HT-29 (cell line): ENCODE data around the gene TASL. TPM values are rescaled to one million over a fixed set of nuclear protein-coding genes. Genes with fewer than 3 reads are reported as not detected.
A peak's percentile ranks its signal among the peaks of the same experiment; 100 is the strongest.
"Not testable (repeated sequence)": the region's sequence is repeated elsewhere in the genome, so short reads cannot be mapped to it uniquely, and the experiment has no call there.

ENCODE experiments used
- DNase-seq: peaks from one replicate; pipeline ENCODE4 v3.0.0-alpha.2; 2015; ENCODE audit warnings: low spot score
- total RNA-seq: library from RNA; depleted of rRNA; stranded (reverse); fragments of >200 nt; shearing (Covaris generic); gene quantifications from 2 replicates; pipeline ENCODE4 v1.2.3, GENCODE V29; 2014; rRNA removed

Gene TASL, protein sequence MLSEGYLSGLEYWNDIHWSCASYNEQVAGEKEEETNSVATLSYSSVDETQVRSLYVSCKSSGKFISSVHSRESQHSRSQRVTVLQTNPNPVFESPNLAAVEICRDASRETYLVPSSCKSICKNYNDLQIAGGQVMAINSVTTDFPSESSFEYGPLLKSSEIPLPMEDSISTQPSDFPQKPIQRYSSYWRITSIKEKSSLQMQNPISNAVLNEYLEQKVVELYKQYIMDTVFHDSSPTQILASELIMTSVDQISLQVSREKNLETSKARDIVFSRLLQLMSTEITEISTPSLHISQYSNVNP
- not detected in 2 replicates for total RNA-seq

DNA sequence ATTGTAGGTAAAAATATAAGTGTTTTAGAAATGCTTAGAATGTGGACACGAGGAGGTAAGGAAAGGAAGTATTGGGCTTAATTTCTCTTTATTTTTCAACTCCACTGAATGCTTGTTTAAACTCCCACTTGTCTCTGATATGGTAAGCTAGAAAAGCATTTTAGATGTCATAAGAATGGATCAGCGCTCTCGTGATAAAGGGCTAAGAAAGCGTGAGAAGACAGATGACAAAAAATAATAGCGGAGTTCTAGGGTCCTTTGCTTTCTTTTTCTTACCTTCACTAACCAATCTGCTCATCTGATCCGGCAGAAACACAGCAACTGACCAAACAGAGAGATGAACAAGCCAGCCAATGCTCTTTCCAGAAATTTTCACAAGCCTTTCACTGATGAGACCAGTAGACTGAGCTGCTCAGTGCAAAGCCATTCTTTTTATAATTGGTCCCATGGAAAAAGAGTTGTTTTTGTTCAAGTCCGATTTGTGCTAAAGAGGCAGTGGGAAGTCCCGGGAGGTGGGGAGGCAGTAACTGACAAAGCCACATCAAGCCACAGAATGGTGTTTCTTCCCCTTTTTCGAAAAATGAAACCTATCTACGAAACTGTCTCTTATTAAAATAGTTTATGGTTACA is at the start of gene TASL:
TASL (minus strand) TSS at position 405 of the 630 bp plus-strand sequence. CDS start 17,411 bp downstream, outside the sequence.
- no peak for DNase-seq

DNA sequence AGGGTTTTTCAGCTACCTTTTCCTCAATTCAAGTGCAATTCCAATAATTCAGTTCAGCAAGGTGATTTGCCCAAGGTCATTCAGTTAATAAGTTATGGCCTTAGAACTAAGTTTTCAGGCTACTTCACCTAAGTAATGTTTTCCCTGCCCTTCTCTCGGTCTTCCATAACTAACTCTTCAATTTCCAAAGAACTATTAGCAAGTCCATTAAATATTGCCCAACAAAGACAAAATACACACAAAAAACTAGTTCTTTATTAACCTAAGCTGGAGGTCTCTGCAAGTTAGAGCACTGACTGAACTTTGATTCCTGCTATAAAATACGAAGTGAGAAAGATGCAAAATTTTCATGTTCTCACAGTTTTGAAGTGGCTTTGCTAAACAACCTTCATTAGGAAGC is 48.8 kb upstream of the TASL start:
- no peak for DNase-seq

DNA sequence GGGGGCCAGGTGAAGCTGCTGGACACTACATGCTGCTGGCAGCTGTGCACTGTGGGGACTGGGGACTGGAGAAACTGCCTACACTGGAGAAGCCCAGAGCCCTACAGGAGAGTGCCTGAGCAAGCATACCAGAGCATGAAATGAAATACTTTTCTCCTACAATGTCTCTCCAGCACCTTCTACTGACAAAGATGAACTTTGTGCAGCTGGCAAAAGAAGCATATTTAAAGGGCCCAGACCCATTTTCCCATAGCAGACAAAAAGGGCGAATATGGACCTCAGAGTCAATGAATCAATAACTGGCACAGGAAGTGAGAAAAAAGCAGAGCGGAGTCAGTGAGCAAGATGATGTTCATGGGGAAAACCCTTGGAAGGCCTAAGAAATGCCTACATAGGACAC is 44.8 kb upstream of the TASL start:
- DNase-seq, result no peak

DNA sequence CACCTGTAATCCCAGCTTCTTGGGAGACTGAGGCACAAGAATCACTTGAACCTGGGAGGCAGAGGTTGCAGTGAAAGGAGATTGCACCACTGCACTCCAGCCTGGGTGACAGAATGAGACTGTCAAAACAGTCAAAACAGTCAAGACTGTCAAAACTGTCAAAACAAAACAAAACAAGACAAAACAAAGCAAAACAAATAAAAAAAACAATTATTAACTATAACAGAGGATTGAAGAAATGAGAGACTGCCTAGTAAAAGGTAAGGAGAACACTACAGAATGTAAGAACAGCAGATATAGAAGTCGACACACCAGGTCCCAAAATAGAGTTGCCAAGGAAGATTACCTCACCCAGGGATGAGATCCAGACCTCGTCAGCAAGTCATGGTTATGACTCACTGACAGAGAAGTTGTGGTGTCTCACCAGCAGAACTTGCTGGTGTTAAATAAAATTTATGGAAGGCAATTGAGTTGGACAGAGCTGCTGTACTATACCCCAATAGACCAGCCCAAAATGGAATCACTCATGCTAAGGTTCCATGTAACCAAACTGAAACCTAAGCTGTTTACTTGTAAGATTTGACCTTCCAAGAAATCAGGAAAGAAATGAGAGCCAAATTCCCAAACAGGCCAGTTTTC is 43.5 kb upstream of the TASL start:
- no peak for DNase-seq

DNA sequence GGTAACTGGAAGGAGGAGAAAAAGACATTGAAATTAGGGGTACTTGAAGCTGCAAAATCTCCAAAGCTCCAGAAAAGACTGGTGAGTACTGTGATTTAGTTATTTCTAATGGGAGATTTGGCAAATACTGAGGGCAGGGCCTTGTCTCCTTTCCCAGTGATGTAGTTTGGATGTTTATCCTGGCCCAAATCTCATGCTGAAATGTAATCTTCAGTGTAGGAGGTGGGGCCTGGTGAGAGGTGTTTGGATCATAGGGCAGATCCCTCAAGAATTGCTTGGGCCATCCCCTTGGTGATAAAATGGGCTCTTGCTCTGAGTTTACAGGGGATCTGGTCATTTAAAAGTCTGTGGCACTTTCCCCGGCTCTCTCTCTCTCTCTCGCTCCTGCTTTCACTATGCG is 42.6 kb upstream of the TASL start:
- no peak for DNase-seq

DNA sequence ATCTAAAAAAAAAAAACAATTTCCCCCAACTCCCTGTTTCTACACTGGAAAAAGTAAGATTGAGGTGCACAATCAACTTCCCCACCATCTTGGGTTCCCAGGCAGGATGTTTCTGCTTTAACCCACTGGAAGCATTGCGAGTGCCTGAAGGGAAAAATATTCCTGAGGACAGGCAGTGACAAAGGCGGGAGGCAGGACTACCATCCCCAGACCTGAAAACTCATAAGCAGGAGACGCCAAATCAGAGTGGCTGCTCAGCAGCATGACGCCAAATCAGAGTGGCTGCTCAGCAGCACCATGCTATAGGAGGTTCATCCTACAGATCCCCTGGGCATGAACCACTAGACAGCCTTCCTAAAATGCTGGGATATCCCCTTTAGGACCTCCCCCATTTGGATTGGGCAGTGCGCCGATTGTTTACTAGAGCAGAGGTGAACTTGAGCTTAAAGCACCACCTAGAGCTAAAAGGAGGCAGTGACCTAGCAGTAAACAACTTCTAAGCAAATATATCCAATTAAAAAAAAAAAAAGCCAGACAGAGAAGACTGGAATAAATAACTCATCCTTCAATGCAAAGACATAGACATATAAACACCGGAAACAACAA is 40.7 kb upstream of the TASL start:
- no peak for DNase-seq

DNA sequence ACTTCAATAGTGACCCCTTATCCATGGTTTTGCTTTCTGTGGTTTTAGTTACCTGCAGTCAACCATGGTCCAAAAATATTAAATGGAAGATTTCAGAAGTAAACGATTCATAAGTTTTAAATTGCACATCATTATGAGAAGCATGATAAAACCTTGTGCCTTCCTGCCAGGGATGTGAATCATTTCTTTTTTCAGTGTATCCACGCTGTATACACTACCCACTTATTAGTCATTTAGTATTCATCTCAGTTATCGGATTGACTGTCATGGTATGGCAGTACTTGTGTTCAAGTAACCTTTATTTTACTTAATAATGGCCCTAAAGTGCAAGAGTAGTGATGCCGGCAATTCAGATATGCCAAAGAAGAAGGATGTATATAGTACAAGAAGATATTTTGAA is 37.7 kb upstream of the TASL start:
- no peak for DNase-seq

DNA sequence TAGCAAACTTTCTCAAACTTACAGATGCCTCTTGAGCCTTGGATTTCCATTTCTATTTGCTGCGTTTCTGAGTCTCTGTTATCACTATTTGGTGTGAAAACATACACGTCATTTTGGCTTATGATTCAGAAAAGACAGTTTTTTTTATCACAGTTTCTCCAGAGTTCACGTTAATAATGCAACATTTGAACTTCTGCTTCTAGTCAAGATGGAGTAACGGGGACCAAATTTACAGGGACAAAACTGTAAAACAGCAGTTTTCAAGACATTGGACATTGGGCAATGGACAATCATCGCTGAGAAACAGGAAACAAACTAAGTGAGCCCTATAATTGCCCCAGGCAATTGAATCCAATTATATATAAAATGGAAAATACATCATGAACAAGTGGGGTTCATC is 36.2 kb upstream of the TASL start:
- no peak for DNase-seq

DNA sequence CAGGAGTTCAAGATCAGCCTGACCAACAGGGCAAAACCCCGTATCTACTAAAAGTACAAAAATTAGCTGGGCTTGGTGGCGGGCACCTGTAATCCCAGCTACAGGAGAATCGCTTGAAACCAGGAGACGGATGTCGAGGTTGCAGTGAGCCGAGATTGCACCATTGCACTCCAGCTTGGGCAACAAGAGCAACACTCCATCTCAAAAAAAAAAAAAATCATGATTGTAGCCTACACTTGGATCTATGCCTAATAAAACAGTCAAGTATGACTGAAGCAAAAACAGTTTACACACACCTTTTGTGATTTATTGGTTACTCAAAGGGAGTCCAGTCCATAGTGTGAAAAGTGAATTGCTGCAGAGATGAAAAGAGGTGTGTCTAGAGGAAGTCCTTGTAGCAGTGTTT is 34.7 kb upstream of the TASL start:
- DNase-seq, result no peak

DNA sequence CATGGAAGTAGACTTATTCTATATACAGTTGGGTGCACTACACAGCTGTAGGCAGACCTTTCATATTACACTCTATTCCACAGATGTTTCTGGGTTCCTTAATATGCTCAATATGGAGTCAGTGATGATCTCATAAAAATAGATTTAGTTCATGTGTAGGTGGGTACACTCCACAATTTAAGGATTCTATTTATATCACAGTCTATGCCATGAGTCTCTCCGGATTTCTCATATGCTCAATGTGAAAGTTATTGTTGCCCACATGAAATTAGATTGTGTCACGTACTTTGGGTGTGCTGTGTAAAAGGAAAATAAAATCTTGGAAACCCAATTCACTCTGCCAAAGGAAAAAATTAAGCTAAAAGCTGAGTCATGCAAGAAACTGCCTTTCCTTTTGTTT is 32.5 kb upstream of the TASL start:
- no peak for DNase-seq

DNA sequence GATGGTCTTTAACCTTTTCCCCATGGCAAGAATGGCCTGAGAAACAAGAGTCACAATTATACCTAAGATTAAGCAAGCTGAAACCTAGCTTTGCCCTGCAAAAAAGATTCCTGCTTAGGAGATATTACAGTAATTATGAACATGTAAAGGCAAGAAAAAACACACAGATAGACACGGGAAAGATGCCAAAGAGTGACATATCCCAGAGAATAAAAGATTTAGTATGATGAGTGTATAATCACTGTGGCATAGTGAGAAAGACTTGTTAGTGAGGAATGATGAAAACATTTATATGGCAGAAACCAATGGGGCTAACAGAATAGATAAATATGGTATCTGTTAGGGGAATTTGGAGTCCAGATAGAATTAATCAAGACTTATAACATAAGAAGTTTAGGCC is 29.6 kb upstream of the TASL start:
- no peak for DNase-seq

DNA sequence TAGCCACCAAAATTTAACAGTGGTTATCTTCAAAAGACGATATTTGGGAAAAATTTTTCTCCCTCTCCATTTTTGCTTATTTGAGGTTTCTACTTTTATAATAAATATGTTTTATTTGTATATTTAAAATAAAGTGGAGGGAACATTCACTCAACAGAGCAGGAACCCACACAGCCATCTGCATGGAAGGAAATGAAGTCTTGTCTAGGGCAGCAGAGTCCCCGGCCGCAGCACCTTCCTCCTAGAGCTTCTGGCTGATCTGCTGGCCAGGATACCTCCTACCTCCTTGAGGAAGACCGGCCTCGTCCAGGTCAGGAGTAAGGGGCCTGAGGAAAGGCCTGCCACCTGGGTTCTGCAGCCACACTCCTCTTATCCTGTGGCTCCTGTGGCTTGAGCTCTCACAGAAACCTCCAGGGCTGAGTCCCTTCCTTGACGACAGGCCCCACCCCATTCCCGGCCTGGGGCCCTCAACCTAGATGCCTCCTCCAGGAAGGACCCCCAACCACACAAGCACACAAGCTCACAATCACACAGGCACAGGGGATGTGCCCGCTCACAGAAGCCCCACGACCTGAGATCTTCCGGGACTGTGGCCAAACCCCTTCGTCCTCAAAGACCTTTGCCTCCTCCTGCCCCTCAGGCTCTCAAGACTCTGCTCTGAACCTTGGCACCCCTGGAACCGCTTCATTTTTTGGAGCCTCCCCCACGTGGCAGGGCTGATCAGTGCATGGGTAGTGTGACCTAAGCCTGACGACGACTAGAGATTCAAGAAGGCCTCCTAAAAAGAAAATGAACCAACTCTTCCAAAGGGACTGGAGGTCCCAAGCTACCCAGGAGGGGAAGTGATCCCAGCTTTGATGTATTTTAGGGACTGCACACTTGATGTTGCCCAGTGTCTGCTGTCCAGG is 23.0 kb upstream of the TASL start:
- not testable (repeated sequence) for DNase-seq

DNA sequence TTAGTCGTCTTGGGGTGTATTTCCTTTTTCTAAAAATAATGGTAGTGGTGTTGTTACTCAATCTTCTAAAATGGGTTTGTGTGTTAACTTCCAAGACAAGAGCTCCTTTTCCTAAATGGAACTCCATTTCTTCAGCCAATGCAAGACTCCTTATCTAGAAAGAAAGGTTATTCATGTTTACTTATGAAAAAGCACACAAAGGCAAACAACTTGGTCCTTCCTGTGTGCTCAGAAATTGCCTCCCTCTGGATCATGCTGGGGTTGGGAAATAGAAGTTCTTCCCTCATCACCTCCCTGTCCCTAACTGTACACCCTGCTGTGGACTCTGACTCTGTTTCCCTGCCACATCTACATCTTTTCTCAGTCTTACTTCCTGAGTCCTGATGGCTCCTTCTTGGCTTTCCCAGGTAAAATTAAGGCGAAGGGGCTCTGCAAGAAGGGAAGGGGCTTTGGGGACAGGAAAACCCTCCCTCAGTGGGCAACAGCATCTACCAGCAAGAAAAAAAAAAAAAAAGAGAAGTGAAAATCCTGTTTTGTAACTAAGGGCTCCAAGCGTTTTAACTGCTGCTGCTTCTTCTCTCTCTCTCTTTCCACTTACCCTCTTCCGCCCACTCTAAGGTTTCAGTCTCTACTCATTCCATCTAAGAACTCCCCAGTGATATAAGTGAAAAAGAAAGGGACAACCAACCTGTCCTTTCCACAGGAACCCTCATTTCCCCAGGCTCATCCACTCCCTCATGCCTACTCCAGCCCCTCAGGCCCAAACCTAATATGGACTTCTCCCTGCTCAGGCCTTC is 19.8 kb upstream of the TASL start:
- no peak for DNase-seq

DNA sequence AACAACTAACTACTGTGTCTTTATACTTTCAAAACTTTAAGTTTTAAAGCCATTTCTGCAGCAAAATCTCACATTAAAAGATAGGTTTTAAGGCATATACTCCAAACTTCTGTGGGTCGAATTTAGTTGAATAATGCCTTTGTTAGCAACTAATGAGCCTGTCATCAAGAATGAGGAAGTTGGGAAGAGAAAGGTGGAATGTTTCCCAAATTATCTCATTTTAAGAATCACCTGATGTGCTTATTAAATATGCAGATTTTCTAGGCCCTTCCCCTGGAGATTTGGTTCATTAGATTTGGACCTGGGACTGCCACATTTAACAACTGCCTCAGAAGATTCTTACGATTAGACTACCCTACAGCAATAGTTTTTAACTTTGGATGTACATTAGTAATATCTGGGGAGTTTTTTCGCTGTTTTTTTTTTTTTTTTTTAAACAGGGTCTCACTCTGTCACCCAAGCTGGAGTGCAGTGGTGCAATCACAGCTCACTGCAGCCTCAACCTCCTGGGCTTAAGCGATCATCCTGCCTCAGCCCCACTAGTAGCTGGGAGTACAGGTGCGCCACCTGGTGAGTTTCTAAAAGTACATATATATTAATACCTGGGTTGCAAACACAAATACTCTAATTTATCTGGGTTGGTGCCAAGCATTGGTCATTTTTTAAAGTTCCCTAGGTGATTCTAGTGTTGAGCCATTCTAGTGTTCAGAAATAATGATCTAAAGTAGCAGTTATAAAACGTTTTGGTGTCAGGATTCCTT is 16.1 kb upstream of the TASL start:
- DNase-seq, result peak; percentile 3

DNA sequence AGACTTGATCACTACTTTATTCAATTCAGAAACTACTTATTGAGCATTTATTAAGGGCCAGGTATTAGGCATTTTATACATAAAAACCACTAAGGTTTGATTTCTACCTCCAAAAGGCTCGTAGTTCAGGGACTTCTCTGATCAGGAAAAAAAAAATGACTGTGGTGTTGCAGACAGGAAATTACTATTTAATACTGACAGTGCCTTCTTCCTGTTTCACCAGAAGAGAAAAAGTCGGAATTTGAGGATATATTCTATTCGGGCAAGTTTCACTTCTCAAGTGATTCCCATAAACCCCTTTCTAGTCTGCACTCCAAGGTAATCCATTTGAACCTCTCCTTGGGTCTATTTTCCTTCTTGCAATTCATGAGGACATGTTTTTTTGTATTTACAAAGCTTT is 15.3 kb upstream of the TASL start:
- DNase-seq, result no peak

DNA sequence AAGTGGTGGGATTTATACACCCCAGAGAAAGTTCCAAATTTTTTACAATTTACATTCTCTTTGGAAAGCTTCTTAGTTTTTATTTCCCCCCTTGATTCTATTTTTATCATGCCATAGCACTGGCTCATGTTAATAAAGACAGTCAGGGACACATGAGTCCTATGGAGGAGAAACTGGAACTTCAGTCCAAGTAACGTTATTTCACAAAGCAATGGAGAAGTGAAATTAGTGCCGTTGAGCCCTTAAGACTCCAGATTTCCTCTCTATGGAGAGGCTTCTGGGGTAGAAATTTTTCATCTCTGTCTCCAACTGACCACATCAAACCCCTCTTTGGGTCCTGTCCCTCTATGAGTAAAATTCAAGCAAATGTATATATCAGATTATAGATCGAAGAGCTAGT is 12.8 kb upstream of the TASL start:
- DNase-seq, result no peak

DNA sequence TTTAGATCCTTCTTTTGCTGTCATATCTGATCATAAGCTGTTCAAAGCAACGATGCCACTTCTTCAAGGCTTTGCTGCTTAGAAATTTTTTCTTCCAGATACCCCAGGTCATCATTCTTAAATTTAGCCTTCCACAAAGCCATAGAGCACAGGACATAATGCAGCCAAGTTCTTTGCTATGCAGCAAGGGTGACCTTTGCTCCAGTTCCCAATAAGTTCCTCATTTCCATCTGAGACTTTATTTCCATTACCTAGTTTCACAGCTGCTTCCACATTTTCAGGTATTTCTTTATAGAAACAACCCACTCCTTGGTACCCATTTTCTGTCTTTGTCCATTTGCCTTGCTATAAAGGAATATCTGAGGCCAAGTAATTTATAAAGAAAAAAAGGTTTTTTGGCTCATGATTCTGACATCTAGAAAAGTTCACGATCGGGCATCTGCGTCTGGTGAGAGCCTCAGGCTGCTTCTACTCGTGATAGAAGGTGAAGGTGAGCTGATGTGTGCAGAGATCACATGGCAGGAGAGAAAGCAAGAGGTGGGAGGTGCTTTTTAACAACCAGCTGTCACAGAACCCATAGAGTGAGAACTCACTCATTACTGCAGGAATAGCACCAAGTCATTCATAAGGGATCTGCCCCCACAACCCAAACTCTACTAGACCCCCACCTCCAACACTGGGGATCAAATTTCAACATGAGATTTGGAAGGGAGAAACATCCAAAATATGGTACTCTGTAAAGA is 11.8 kb upstream of the TASL start:
- no peak for DNase-seq

DNA sequence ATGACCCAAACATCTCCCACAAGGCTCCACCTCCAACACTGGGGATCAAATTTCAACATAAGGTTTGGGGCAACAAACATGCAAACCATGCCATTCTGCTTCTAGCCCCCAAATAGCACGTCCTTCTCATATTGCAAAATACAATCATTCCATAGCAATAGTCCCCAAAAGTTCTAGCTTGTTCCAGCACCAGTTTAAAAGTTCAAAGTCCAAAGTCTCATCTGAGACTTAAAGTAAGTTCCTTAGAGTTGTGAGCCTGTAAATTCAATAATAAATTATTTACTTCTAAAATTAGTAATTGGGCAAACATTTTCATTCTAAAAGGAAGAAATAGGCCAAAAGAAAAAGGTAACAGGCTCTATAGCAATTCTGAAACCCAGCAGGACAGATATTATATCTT is 8.9 kb upstream of the TASL start:
- DNase-seq, result no peak

DNA sequence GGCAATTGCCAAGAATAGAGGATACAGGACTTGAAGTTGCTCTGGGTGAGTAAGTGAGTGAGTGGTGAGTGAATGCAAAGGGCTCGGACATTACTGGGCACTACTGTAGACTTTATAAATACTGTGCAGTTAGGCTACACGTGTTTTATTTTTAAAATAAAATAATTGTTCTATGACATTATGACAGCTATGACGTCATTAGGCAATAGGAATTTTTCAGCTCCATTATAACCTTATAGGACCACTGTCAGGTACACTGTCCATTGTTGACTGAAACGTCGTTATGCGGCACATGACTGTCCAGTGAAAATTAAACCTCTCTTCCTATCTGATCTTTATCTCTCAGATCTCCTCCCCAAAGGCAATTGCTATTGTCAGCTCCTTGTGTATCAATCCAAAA is 5.1 kb upstream of the TASL start:
- no peak for DNase-seq
